OCI-LY7 (cell line): ENCODE measurements around the gene SUOX. TPM values are rescaled to one million over a fixed set of nuclear protein-coding genes. Genes with fewer than 3 reads are reported as not detected.

ENCODE experiments used
- BruUV-seq: library from RNA; stranded (reverse); fragments of 400-500 nt; replicated peaks from 2 replicates; lab custom pipeline; 2021; lab: Mats Ljungman, UMichigan
- CTCF ChIA-PET: fragments of 300-600 bp; sonication (Branson Sonifier 250); formaldehyde crosslinking; loops from one replicate; lab custom pipeline; 2022; ENCODE audit warnings: antibody characterized with exemption; ENCODE audit not compliant: unreplicated experiment; lab: Charles Lee
- POLR2A ChIA-PET: fragments of 300-600 bp; sonication (Branson Sonifier 250); formaldehyde crosslinking; loops from one replicate; lab custom pipeline; 2022; ENCODE audit warnings: antibody characterized with exemption; lab: Charles Lee
- DNase-seq: peaks from one replicate; pipeline ENCODE4 v3.0.0-alpha.2; 2015; ENCODE audit warnings: low spot score
- H2AFZ ChIP-seq: fragments of 200-600 bp; sonication (generic), shearing (Covaris generic); 2 replicates; pipeline ENCODE4 v1.6.1; 2014; ENCODE audit warnings: mild to moderate bottlenecking, antibody characterized with exemption, low read length, moderate library complexity
- H3K27ac ChIP-seq: fragments of 200-600 bp; sonication (generic); 2 replicates; pipeline ENCODE4 v1.5.1; 2014; ENCODE audit warnings: mixed run types, low read depth, mild to moderate bottlenecking, moderate library complexity, low read length, inconsistent platforms; ENCODE audit not compliant: poor library complexity, severe bottlenecking
- H3K36me3 ChIP-seq: fragments of 200-600 bp; sonication (generic); 2 replicates; pipeline ENCODE4 v1.6.1; 2014; ENCODE audit warnings: mild to moderate bottlenecking, antibody characterized with exemption, low read length, moderate library complexity, mixed read lengths; ENCODE audit not compliant: insufficient read depth
- H3K4me1 ChIP-seq: fragments of 200-600 bp; sonication (generic); 2 replicates; pipeline ENCODE4 v1.5.1; 2014; ENCODE audit warnings: mild to moderate bottlenecking, low read length; ENCODE audit not compliant: insufficient read depth, poor library complexity, severe bottlenecking
- H3K4me2 ChIP-seq: fragments of 200-600 bp; sonication (generic); 2 replicates; pipeline ENCODE4 v1.6.1; 2014; ENCODE audit warnings: mild to moderate bottlenecking, low read length
- H3K4me3 ChIP-seq: fragments of 200-600 bp; sonication (generic); 2 replicates; pipeline ENCODE4 v1.5.1; 2014; ENCODE audit warnings: mild to moderate bottlenecking, low read depth, low read length; ENCODE audit not compliant: poor library complexity, severe bottlenecking
- H3K79me2 ChIP-seq: fragments of 200-600 bp; sonication (generic); 2 replicates; pipeline ENCODE4 v1.6.1; 2016; ENCODE audit warnings: low read depth, mild to moderate bottlenecking, low read length, moderate library complexity, mixed read lengths; ENCODE audit not compliant: insufficient read depth
- H3K9me2 ChIP-seq: fragments of 200-600 bp; sonication (generic); 2 replicates; pipeline ENCODE4 v1.6.1; 2016; ENCODE audit warnings: mild to moderate bottlenecking, low read length, mixed read lengths; ENCODE audit not compliant: insufficient read depth
- H3K9me3 ChIP-seq: fragments of 200-600 bp; sonication (generic); 2 replicates; pipeline ENCODE4 v1.6.1; 2014; ENCODE audit warnings: mild to moderate bottlenecking, mixed run types, low read length, mixed read lengths
- H4K20me1 ChIP-seq: fragments of 200-600 bp; sonication (generic); 2 replicates; pipeline ENCODE4 v1.6.1; 2014; ENCODE audit warnings: mild to moderate bottlenecking, antibody characterized with exemption, low read length, moderate library complexity, mixed read lengths; ENCODE audit not compliant: insufficient read depth
- EZH2phosphoT487 ChIP-seq: fragments of 200-600 bp; sonication (generic); IDR thresholded peaks from 2 replicates; pipeline ENCODE4 v1.6.1; 2018; ENCODE audit warnings: low read depth, borderline replicate concordance, mild to moderate bottlenecking, mixed run types, antibody characterized with exemption, low read length, moderate library complexity, mixed read lengths
- intact Hi-C: fragments of 100-400 bp; cut with micrococcal nuclease; formaldehyde crosslinking; loops from one replicate; pipeline ENCODE4 v1.10.0; 2022; ENCODE audit not compliant: unreplicated experiment
- total RNA-seq, 2 experiments: library from RNA; depleted of rRNA in 1 of 2; stranded (reverse); fragments of >200 nt in 1 of 2; shearing (Covaris generic) in 1 of 2; gene quantifications; 2 replicates each; pipeline ENCODE4 v1.2.3, GENCODE V29; 2014 to 2022
- TF ChIP-seq, protein P1 (sequence below): fragments of 200-600 bp; sonication (generic); conservative IDR thresholded peaks from 2 replicates; pipeline ENCODE4 v1.5.1; 2014; ENCODE audit warnings: mild to moderate bottlenecking, antibody characterized with exemption, low read length, moderate library complexity, mixed read lengths

SUOX gene
- total RNA-seq, 2 experiments from 2014 or later: 2.7 to 6.4 TPM

DNA sequence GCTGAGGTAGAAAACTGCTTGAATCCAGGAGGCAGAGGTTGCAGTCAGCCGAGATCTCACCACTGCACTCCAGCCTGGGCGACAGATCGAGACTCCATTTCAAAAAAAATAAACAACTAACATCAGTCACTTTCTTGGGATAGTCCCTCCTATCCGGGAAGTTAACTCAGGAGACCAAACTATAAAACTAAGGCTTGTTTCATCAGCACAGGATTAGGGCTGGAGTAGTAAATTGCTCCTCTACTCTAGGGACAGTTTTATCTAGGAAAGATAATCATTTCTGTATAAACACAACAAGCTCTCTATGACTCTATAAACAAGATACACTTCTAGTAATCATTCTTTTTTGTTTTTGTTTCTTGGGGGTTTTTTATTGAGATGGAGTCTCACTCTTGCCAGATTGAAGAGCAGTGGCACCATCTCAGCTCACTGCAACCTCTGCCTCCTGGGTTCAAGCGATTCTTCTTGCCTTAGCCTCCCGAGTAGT is 56.4 kb downstream of the SUOX start:
- no peaks in the 10 kb centered on the region for H3K4me1 ChIP-seq
- ChIA-PET POLR2A (interaction anchor here (0.7 to 1.4 kb wide), 4 partner anchors 9 to 666 kb away, joined by 3 to 7 read pairs (median 4); no protein-coding TSS in a partner anchor), CTCF (no interaction called here)
- DNase-seq: no peak
- TF ChIP-seq, protein P1, sequence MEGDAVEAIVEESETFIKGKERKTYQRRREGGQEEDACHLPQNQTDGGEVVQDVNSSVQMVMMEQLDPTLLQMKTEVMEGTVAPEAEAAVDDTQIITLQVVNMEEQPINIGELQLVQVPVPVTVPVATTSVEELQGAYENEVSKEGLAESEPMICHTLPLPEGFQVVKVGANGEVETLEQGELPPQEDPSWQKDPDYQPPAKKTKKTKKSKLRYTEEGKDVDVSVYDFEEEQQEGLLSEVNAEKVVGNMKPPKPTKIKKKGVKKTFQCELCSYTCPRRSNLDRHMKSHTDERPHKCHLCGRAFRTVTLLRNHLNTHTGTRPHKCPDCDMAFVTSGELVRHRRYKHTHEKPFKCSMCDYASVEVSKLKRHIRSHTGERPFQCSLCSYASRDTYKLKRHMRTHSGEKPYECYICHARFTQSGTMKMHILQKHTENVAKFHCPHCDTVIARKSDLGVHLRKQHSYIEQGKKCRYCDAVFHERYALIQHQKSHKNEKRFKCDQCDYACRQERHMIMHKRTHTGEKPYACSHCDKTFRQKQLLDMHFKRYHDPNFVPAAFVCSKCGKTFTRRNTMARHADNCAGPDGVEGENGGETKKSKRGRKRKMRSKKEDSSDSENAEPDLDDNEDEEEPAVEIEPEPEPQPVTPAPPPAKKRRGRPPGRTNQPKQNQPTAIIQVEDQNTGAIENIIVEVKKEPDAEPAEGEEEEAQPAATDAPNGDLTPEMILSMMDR: no peak
- no peak for TF ChIP-seq EZH2phosphoT487
- H4K20me1 ChIP-seq: no peaks in the 10 kb centered on the region
- H3K9me2 ChIP-seq: no peaks in the 10 kb centered on the region
- no TSS peak for BruUV-seq
- H3K4me2 ChIP-seq: no peak overlapping the region
- H3K4me3 ChIP-seq: no peak overlapping the region
- no peaks in the 10 kb centered on the region for H3K36me3 ChIP-seq
- H3K27ac ChIP-seq: no peak overlapping the region
- H3K79me2 ChIP-seq: no peaks in the 10 kb centered on the region
- no peaks in the 10 kb centered on the region for H3K9me3 ChIP-seq
- intact Hi-C loops: no loop called here
- H2AFZ ChIP-seq: no peak overlapping the region

Other genes starting within 250 kb of the SUOX start
- 86.1 and 161 TPM in 2 replicates for gene SARNP, start 179.6 kb upstream of the SUOX start, total RNA-seq (2014; rRNA removed; shearing (Covaris generic))
- 85.5 and 92.0 TPM in 2 replicates for gene SARNP, start 179.6 kb upstream of the SUOX start, total RNA-seq (2022)
- gene ORMDL2, start 179.2 kb upstream of the SUOX start, total RNA-seq (2014; rRNA removed; shearing (Covaris generic)): 13.4 and 20.0 TPM in 2 replicates
- gene ORMDL2, start 179.2 kb upstream of the SUOX start, total RNA-seq (2022): 22.9 and 27.1 TPM in 2 replicates
- 50.8 and 60.9 TPM in 2 replicates for gene DNAJC14, start 167.7 kb upstream of the SUOX start, total RNA-seq (2014; rRNA removed; shearing (Covaris generic))
- gene DNAJC14, start 167.7 kb upstream of the SUOX start, total RNA-seq (2022): 52.3 and 59.3 TPM in 2 replicates
- not detected in 2 replicates for gene MMP19, start 154.3 kb upstream of the SUOX start, total RNA-seq (2014; rRNA removed; shearing (Covaris generic))
- gene MMP19, start 154.3 kb upstream of the SUOX start, total RNA-seq (2022): not detected in 2 replicates
- gene PYM1, start 69.4 kb upstream of the SUOX start, total RNA-seq (2014; rRNA removed; shearing (Covaris generic)): 88.5 and 97.2 TPM in 2 replicates
- gene PYM1, start 69.4 kb upstream of the SUOX start, total RNA-seq (2022): 82.7 and 88.5 TPM in 2 replicates
- 106 and 144 TPM in 2 replicates for gene DGKA, start 66.1 kb upstream of the SUOX start, total RNA-seq (2014; rRNA removed; shearing (Covaris generic))
- gene DGKA, start 66.1 kb upstream of the SUOX start, total RNA-seq (2022): 170 and 216 TPM in 2 replicates
- 0.49 and 1.4 TPM in 2 replicates for gene PMEL, start 31.2 kb upstream of the SUOX start, total RNA-seq (2014; rRNA removed; shearing (Covaris generic))
- 2.4 and 3.0 TPM in 2 replicates for gene PMEL, start 31.2 kb upstream of the SUOX start, total RNA-seq (2022)
- 57.8 and 68.1 TPM in 2 replicates for gene CDK2, start 30.4 kb upstream of the SUOX start, total RNA-seq (2014; rRNA removed; shearing (Covaris generic))
- gene CDK2, start 30.4 kb upstream of the SUOX start, total RNA-seq (2022): 80.9 and 81.4 TPM in 2 replicates
- gene RAB5B, start 23.2 kb upstream of the SUOX start, total RNA-seq (2014; rRNA removed; shearing (Covaris generic)): 21.6 and 21.8 TPM in 2 replicates
- 47.2 and 50.5 TPM in 2 replicates for gene RAB5B, start 23.2 kb upstream of the SUOX start, total RNA-seq (2022)
- 0.90 and 1.3 TPM in 2 replicates for gene IKZF4, start 23.8 kb downstream of the SUOX start, total RNA-seq (2014; rRNA removed; shearing (Covaris generic))
- 6.0 and 8.8 TPM in 2 replicates for gene IKZF4, start 23.8 kb downstream of the SUOX start, total RNA-seq (2022)
- 306 and 600 TPM in 2 replicates for gene RPS26, start 44.6 kb downstream of the SUOX start, total RNA-seq (2014; rRNA removed; shearing (Covaris generic))
- gene RPS26, start 44.6 kb downstream of the SUOX start, total RNA-seq (2022): 74.6 and 79.1 TPM in 2 replicates
- gene ERBB3, start 82.9 kb downstream of the SUOX start, total RNA-seq (2014; rRNA removed; shearing (Covaris generic)): not detected in 2 replicates
- gene ERBB3, start 82.9 kb downstream of the SUOX start, total RNA-seq (2022): 0.83 TPM in 1 of 2 replicates, not detected in the other
- gene PA2G4, start 107.3 kb downstream of the SUOX start, total RNA-seq (2014; rRNA removed; shearing (Covaris generic)): 358 and 437 TPM in 2 replicates
- 280 and 289 TPM in 2 replicates for gene PA2G4, start 107.3 kb downstream of the SUOX start, total RNA-seq (2022)
- gene RPL41, start 119.4 kb downstream of the SUOX start, total RNA-seq (2014; rRNA removed; shearing (Covaris generic)): 4,534 and 5,932 TPM in 2 replicates
- 4,745 and 4,976 TPM in 2 replicates for gene RPL41, start 119.4 kb downstream of the SUOX start, total RNA-seq (2022)
- 11.9 and 12.6 TPM in 2 replicates for gene ZC3H10, start 121.0 kb downstream of the SUOX start, total RNA-seq (2014; rRNA removed; shearing (Covaris generic))
- 15.8 and 16.5 TPM in 2 replicates for gene ZC3H10, start 121.0 kb downstream of the SUOX start, total RNA-seq (2022)
- gene ESYT1, start 131.0 kb downstream of the SUOX start, total RNA-seq (2014; rRNA removed; shearing (Covaris generic)): 74.6 and 85.9 TPM in 2 replicates
- gene ESYT1, start 131.0 kb downstream of the SUOX start, total RNA-seq (2022): 108 and 112 TPM in 2 replicates
- 56.6 and 105 TPM in 2 replicates for gene MYL6B, start 155.3 kb downstream of the SUOX start, total RNA-seq (2014; rRNA removed; shearing (Covaris generic))
- gene MYL6B, start 155.3 kb downstream of the SUOX start, total RNA-seq (2022): 62.6 and 77.6 TPM in 2 replicates
- 574 and 654 TPM in 2 replicates for gene MYL6, start 161.1 kb downstream of the SUOX start, total RNA-seq (2014; rRNA removed; shearing (Covaris generic))
- gene MYL6, start 161.1 kb downstream of the SUOX start, total RNA-seq (2022): 415 and 468 TPM in 2 replicates
- gene SMARCC2, start 192.2 kb downstream of the SUOX start, total RNA-seq (2014; rRNA removed; shearing (Covaris generic)): 59.7 and 68.3 TPM in 2 replicates
- gene SMARCC2, start 192.2 kb downstream of the SUOX start, total RNA-seq (2022): 137 and 162 TPM in 2 replicates
- gene RNF41, start 224.6 kb downstream of the SUOX start, total RNA-seq (2014; rRNA removed; shearing (Covaris generic)): 63.8 and 76.1 TPM in 2 replicates
- 43.7 and 45.6 TPM in 2 replicates for gene RNF41, start 224.6 kb downstream of the SUOX start, total RNA-seq (2022)
- gene NABP2, start 227.1 kb downstream of the SUOX start, total RNA-seq (2014; rRNA removed; shearing (Covaris generic)): 37.5 and 46.0 TPM in 2 replicates
- 54.1 and 61.1 TPM in 2 replicates for gene NABP2, start 227.1 kb downstream of the SUOX start, total RNA-seq (2022)
- gene SLC39A5, start 232.8 kb downstream of the SUOX start, total RNA-seq (2014; rRNA removed; shearing (Covaris generic)): 0.76 and 2.5 TPM in 2 replicates
- 1.2 and 1.4 TPM in 2 replicates for gene SLC39A5, start 232.8 kb downstream of the SUOX start, total RNA-seq (2022)